ENCODE measurements around the gene OSBPL10.
"Not testable (repeated sequence)": the region's sequence is repeated elsewhere in the genome, so short reads cannot be mapped to it uniquely, and the experiment has no call there.

Gene OSBPL10

GRCh38 chr3:31704156-31704555 lies 276.9 kb downstream of the OSBPL10 start:
- DNase-seq (ENCODE audit: low read depth), result no peak

- no peak for DNase-seq (ENCODE audit: low read depth)
Measured at GRCh38 chr3:31701286-31701685, 279.8 kb downstream of the OSBPL10 start.

- no peak for DNase-seq (ENCODE audit: low read depth)
Measured at GRCh38 chr3:31699309-31699953, 281.6 kb downstream of the OSBPL10 start.

GRCh38 chr3:31696815-31697548 lies 284.1 kb downstream of the OSBPL10 start:
- DNase-seq (ENCODE audit: low read depth), result no peak

GRCh38 chr3:31696009-31696297 lies 285.1 kb downstream of the OSBPL10 start:
- no peak for DNase-seq (ENCODE audit: low read depth)

GRCh38 chr3:31695280-31696008 lies 285.6 kb downstream of the OSBPL10 start:
- no peak for DNase-seq (ENCODE audit: low read depth)

- DNase-seq (ENCODE audit: low read depth), result no peak
Measured at GRCh38 chr3:31693346-31693745, 287.7 kb downstream of the OSBPL10 start.

- no peak for DNase-seq (ENCODE audit: low read depth)
Measured at GRCh38 chr3:31692751-31693150, 288.3 kb downstream of the OSBPL10 start.

GRCh38 chr3:31690771-31691170 lies 290.3 kb downstream of the OSBPL10 start:
- DNase-seq (ENCODE audit: low read depth), result no peak

- not testable (repeated sequence) for DNase-seq (ENCODE audit: low read depth)
Measured at GRCh38 chr3:31689523-31689922, 291.5 kb downstream of the OSBPL10 start.

- DNase-seq (ENCODE audit: low read depth), result no peak
Measured at GRCh38 chr3:31688984-31689383, 292.1 kb downstream of the OSBPL10 start.

GRCh38 chr3:31687020-31687802 lies 293.9 kb downstream of the OSBPL10 start:
- DNase-seq (ENCODE audit: low read depth), result no peak

GRCh38 chr3:31680072-31680870 lies 300.8 kb downstream of the OSBPL10 start:
- DNase-seq (ENCODE audit: low read depth), result no peak

GRCh38 chr3:31676556-31676955 lies 304.5 kb downstream of the OSBPL10 start:
- DNase-seq (ENCODE audit: low read depth), result no peak

GRCh38 chr3:31673950-31674349 lies 307.1 kb downstream of the OSBPL10 start:
- DNase-seq (ENCODE audit: low read depth), result no peak

GRCh38 chr3:31671976-31672375 lies 309.1 kb downstream of the OSBPL10 start:
- no peak for DNase-seq (ENCODE audit: low read depth)

GRCh38 chr3:31671451-31671850 lies 309.6 kb downstream of the OSBPL10 start:
- no peak for DNase-seq (ENCODE audit: low read depth)

- no peak for DNase-seq (ENCODE audit: low read depth)
Measured at GRCh38 chr3:31670722-31671121, 310.3 kb downstream of the OSBPL10 start.

GRCh38 chr3:31670136-31670535 lies 310.9 kb downstream of the OSBPL10 start:
- DNase-seq (ENCODE audit: low read depth), result no peak

- DNase-seq (ENCODE audit: low read depth), result no peak
Measured at GRCh38 chr3:31668242-31668641, 312.8 kb downstream of the OSBPL10 start.

- no peak for DNase-seq (ENCODE audit: low read depth)
Measured at GRCh38 chr3:31667582-31667981, 313.5 kb downstream of the OSBPL10 start.

GRCh38 chr3:31664031-31664430 lies 317.0 kb downstream of the OSBPL10 start:
- DNase-seq (ENCODE audit: low read depth), result no peak
